SW 1271 (cell line): ENCODE measurements around the gene LTA.

Experiments
- DNase-seq, 2 experiments: peaks; one replicate each; lab custom pipeline; 2025; lab: John Stamatoyannopoulos, UW

The LTA gene

DNA sequence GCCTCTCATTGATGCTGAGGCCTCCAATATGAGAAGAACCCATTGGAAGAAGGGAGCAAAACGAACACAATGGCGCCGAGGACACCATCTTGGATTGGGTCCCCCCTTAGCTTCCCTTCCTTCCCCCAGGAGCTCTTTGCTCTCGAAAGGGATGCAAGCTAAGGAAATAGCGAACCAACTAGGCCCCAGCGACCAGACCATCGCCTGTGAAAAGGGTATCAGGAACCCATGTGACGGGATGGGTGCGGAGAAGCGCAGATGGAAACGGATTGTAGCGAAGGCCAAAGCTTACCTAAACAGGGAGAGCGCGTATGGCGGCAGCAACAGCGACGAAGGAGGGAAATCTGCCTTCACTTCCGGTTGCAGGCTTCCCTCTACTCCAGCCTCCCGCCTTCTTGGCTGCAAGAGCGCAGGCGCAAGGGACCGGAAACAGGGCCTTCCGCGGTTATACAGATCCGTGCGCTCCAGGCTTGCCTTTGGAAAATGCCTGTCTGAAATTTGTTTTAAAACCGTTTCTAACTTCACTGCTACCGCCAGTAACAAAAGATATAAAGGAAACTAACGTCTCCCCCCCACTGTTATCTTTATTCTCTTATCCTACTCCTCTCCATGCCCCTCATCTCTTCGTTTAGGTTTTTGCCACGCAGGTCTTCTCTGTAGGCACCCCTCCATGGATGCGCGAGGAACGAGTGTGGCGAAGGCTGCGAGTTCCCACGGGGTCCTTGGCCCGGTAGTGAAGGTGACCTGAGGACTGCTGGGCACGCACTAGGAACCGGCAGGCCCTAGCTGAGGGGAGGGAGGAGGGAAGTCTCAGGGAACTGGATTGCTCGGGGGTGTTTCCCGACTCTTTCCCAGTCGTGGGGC, 30.2 kb upstream of the LTA start, which contains the start of gene DDX39B:
Gene DDX39B (minus strand): TSS at position 346 of the 864 bp plus-strand sequence. CDS start 1,471 bp downstream, outside the sequence.
- DNase-seq: peak; percentile 91 to 97

DNA sequence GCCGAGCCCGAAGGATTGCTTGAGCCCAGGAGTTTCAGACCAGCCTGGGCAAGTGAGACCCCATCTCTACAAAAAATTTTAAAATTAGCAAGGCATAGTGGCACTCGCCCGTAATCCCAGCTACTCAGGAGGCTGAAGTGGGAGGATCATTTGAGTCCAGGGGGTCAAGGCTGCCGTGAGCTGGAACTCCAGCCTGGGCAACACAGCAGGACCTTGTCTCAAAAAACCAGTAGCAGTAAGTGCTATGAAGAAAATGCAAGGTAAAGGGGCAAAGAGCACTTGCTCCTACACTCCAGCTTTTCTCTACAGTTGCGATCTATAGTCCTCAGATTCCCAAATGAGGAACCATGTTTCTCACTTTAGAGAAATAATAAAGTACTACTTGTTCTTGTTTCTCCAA, 28.4 kb upstream of the LTA start:
- DNase-seq: no peak

DNA sequence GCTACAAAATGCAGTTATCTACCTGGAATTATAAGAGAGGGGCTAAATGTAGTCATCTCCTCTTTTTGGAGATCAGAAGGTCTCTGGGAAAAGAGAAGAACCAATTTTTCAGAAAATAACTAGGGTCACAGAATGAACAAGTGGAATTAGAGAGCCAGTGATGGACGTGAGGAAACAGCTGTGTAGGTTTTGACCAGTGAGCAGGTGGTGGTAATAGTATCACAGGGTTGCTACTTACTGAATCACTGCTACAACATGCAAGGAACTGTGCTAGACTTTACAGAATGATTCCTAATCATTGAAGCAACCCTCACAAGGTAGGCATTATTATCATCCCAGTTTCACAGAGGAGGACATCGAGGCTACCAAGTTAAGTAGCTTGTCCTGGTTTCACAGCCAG, 27.4 kb upstream of the LTA start:
- DNase-seq: no peak

DNA sequence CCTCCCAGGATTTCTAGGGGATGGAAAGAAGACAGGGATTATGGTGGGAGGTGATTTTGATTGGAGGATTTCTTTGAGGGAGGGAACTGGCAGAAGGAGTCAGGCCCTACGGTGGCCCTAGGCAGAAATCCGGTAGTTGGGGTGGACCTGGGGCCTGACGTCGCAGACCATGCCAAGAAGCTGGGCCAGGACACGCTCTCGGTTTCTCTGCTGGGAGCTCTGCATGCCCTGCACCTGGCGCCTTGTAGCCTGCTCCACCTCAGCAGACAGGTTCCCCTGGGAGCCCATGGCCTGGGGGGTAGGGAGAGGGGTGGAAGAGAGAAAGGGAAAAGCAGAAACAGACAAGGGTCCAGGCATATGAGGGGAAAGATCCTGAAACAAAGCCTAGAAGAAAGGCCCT, 26.8 kb upstream of the LTA start:
- no peak for DNase-seq

GRCh38 chr6:31546339-31546957, 25.6 kb upstream of the LTA start, which contains the start of gene ATP6V1G2:
ATP6V1G2 (minus strand) TSS chr6:31546608; CDS start chr6:31546559, 49 bp downstream.
- peak; percentile 61 to 87 for DNase-seq

- peak; percentile 94 to 99 for DNase-seq
Measured at GRCh38 chr6:31546958-31547726, 24.9 kb upstream of the LTA start, which contains the start of gene NFKBIL1. NFKBIL1 (plus strand) TSS chr6:31547608; CDS start chr6:31547695, 87 bp downstream.

GRCh38 chr6:31547727-31548543, 24.2 kb upstream of the LTA start:
- DNase-seq: no peak

- no peak for DNase-seq
Measured at GRCh38 chr6:31548544-31548873, 23.6 kb upstream of the LTA start.

DNA sequence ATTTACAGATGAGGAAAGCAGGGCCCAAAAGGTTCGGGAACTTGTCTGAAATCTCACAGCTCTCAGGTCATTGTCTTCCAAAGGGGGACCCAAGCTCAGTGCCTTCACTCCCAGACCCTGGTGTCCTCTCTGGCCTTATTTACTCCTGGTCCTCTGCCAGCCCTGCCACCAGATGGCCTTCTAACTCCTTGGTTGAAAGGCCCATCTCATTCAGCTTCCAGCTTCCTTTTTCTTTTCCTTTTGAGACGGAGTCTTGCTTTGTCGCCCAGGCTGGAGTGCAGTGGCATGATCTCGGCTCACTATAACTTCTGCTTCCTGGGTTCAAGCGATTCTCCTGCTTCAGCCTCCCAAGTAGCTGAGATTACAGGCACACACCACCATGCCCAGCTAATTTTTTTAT, 20.7 kb upstream of the LTA start:
- peak; percentile 23 to 74 for DNase-seq

DNA sequence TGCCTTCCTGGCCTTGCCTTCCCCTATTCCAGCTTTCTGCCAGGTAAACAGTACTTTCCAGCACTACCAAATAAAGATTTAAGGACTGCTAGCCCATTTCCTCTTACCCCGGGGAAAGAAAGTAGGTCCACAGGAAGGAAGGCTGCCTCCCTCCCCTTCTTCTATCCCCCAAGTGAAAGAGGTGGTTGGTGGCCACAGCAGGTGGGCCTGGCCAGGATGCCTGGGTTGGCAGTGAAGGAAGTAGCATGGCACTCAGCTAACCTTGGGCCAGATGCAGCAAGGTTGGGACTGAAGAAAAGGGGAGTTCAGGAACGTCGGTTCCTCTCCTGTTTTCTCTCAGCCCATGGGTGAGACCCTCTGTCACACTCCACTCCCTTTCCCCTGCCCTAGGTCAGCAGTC, 15.8 kb upstream of the LTA start:
- DNase-seq: no peak

GRCh38 chr6:31557443-31558317, 14.4 kb upstream of the LTA start:
- no peak for DNase-seq

- DNase-seq: no peak
Measured at GRCh38 chr6:31558318-31558625, 13.8 kb upstream of the LTA start.

DNA sequence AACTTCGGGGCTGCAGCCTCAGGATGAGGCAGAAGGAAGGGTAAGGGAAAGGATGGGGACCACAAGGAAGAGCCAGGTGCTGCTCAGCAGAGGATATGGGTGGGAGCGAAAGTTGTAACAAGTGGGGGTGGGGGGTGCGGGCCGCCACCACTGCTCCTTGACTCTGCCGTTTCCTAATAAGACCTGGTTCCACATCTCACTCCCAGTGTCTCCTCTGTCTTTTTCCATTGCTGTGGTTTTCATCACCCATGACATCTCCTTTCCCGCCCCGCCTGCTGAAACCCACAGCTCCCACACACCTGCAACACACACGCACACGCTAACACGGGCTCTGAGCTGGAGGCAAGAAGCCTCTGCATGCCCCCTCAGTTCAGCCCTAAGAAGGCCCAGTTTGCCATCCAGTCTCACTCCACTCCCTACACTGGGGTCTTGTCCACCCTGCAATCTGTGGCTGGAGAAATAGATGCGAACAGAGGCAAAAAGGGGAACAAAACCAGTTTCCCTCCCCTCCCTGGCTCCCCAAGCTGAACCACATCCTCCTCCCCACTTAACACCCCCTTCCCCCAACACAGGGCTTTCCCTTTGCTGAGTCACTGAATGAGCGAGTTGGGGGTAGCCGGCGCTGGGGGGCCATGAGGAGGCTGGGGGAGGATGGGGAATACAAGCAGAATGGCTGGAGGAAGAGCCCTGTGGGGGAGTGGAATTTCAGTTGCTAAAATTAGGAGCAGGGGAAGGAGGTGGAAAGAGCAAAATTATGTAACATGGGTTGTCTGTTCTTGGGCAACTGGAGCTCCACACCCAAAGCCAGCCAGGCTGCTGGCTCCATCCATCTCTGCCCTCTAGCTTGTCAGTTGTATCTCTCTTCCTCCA, 13.2 kb upstream of the LTA start:
- DNase-seq: no peak

DNA sequence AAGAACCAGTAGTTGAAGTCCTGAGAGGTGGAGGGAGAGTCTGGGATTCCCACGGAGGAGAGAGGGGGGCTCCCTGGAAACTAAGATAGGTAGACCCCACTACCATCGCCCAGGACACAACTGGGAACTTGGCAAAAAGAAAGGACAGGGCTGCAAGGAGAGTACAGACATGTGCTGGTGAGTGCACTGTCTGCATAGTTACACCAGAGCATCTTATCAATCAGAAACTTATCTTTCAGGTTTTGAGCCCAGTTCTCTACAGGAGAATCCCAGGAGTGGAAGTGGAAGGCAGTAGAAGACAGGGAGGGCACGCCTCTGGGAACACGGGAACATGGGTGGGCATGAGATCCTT, 12.5 kb upstream of the LTA start:
- no peak for DNase-seq

GRCh38 chr6:31559958-31560696, 12.0 kb upstream of the LTA start:
- DNase-seq: peak; percentile 82 to 92

DNA sequence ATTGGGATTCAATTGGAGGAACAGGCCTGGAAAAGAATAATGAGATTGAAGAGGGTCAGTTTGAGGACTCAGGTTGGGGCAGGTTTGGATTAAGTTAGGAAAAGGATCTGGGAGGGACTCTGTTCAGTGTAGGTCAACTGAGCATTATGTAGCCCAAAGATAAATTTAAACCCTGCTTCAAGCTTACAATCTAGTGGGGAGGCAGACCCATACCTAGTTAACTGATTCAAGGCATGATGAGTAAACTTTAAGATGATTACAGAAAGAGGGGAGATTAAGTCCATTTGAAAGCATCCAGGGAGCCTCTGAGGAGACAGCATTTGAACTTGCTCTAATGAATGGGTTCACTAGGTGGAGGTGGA, 11.4 kb upstream of the LTA start:
- no peak for DNase-seq

DNA sequence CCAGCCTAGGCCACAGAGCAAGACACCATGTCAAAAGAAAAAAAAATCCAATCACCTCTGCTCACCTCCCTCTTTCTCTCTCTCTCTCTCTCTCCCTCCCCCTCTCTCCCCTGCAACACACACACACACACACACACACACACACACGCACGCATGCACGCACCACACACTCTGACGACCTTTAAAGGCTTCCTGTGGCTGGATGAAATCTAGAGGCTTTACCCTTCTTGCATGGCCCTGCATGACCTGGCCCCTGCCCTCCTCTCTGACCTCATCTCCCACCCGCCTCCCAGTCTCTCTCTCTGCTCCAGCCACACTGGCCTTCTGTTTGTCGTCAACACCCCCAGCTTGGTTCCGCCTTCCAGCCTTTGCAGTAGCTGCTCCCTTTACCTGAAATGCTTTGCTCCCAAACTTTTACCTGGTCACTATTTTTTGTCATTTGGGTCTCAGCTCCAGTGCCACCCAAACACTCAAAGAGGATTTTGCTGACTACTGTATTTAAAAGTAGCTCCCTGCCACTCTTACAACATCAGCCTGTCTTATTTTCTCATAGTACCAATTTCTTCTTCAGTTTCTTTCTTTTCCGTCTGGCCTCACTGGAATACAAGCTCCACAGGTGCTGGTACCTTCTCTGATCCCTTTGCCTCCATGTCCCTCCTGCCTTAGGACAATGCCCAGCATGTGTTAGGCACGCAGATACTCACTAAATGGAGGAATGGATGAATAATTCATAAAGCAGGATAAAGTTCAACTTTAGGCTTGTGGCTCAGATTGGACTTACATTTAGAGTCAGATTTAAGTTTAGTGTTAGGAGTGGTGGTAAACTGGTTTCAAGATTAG, 4.3 kb upstream of the LTA start:
- no peak for DNase-seq

DNA sequence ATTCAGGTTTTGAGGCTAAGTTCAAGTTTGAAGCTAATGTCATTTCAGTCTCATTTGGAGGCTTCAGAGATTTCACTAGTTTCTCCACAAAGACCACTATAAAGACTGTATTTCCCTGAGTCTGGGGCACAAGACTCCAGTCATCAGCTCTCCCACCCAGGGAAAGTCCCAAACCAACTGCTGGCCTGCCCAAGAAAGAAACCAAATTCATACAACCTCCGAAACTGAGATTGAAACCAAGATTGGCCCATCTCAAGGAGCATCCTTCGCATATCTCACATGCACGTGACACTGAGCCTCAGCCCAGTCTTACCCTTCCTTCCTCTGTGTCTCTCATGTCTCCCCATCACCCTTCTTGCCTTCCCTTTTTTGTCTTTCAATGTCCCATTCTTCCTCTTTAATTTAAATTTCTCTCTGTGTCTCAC, 3.5 kb upstream of the LTA start:
- no peak for DNase-seq
